IMR-90 (cell line): Measurements from ENCODE around the gene LIG1. TPM values are rescaled to one million over a fixed set of nuclear protein-coding genes. Genes with fewer than 3 reads are reported as not detected.

ENCODE experiments used
- ATAC-seq: fragments of 200-7000 bp; cut with Tn5 transposase; 2 replicates; pipeline ENCODE4 v1.9.1; 2020; ENCODE audit warnings: low read depth, mild to moderate bottlenecking, moderate library complexity
- BruUV-seq: library from RNA; stranded (reverse); fragments of 400-500 nt; replicated peaks from 2 replicates; lab custom pipeline; 2021; lab: Mats Ljungman, UMichigan
- CTCF ChIA-PET: fragments of 300-600 bp; formaldehyde crosslinking; extraction: SDS; loops from one replicate; lab custom pipeline; 2021; ENCODE audit warnings: antibody characterized with exemption; lab: Yijun Ruan, JAX
- POLR2A ChIA-PET: fragments of 300-600 bp; sonication (Branson Sonifier 250); formaldehyde crosslinking; loops from one replicate; lab custom pipeline; 2022; ENCODE audit warnings: antibody characterized with exemption; ENCODE audit not compliant: unreplicated experiment; lab: Charles Lee
- DNase-seq: peaks from one replicate; pipeline ENCODE4 v3.0.0; 2013
- H2AFZ ChIP-seq: replicated peaks from 2 replicates; pipeline ENCODE3; 2013; ENCODE audit warnings: low read length, mild to moderate bottlenecking; ENCODE audit not compliant: poor library complexity
- H2AK5ac ChIP-seq: 2 replicates; pipeline ENCODE4 v1.6.1; 2013; ENCODE audit warnings: low read depth, low read length, inconsistent platforms
- H2AK9ac ChIP-seq: replicated peaks from 2 replicates; pipeline ENCODE3; 2013; ENCODE audit warnings: mild to moderate bottlenecking, low read depth, low read length, moderate library complexity; ENCODE audit not compliant: poor library complexity
- H2BK120ac ChIP-seq: 2 replicates; pipeline ENCODE4 v1.6.1; 2013; ENCODE audit warnings: low read depth, low read length, inconsistent platforms
- H2BK15ac ChIP-seq: 3 replicates; pipeline ENCODE4 v1.6.1; 2013; ENCODE audit warnings: low read depth, low read length, inconsistent platforms
- H2BK20ac ChIP-seq: 2 replicates; pipeline ENCODE4 v1.6.1; 2013; ENCODE audit warnings: low read depth, mild to moderate bottlenecking, inconsistent platforms, low read length, moderate library complexity
- H2BK5ac ChIP-seq: 2 replicates; pipeline ENCODE4 v1.6.1; 2013; ENCODE audit warnings: mild to moderate bottlenecking, low read depth, low read length, inconsistent platforms; ENCODE audit not compliant: poor library complexity, severe bottlenecking
- H3K14ac ChIP-seq: replicated peaks from 2 replicates; pipeline ENCODE4 v1.6.1; 2013; ENCODE audit warnings: low read depth, low read length, inconsistent platforms
- H3K18ac ChIP-seq: 2 replicates; pipeline ENCODE4 v1.6.1; 2013; ENCODE audit warnings: low read depth, low read length, control low read depth
- H3K23ac ChIP-seq: 2 replicates; pipeline ENCODE4 v1.6.1; 2013; ENCODE audit warnings: low read depth, low read length, inconsistent platforms
- H3K27ac ChIP-seq: 2 replicates; pipeline ENCODE4 v1.5.1; 2013; ENCODE audit warnings: mild to moderate bottlenecking, control low read depth, low read length; ENCODE audit not compliant: insufficient read depth
- H3K27me3 ChIP-seq: 2 replicates; pipeline ENCODE4 v1.6.1; 2013; ENCODE audit warnings: low read length; ENCODE audit not compliant: control insufficient read depth, insufficient read depth
- H3K36me3 ChIP-seq: 2 replicates; pipeline ENCODE4 v1.6.1; 2013; ENCODE audit warnings: low read length, mixed read lengths; ENCODE audit not compliant: control insufficient read depth, insufficient read depth
- H3K4ac ChIP-seq: 2 replicates; pipeline ENCODE4 v1.6.1; 2013; ENCODE audit warnings: low read depth, low read length, inconsistent platforms
- H3K4me1 ChIP-seq: 2 replicates; pipeline ENCODE4 v1.6.1; 2013; ENCODE audit warnings: low read length, mixed read lengths; ENCODE audit not compliant: control insufficient read depth, insufficient read depth
- H3K4me2 ChIP-seq: 2 replicates; pipeline ENCODE4 v1.6.1; 2013; ENCODE audit warnings: low read depth, mild to moderate bottlenecking, control low read depth, low read length, moderate library complexity
- H3K4me3 ChIP-seq: 2 replicates; pipeline ENCODE4 v1.5.1; 2013; ENCODE audit warnings: low read depth, mild to moderate bottlenecking, control low read depth, low read length, moderate library complexity; ENCODE audit not compliant: insufficient read depth
- H3K56ac ChIP-seq: 2 replicates; pipeline ENCODE4 v1.6.1; 2013; ENCODE audit warnings: low read length, inconsistent platforms; ENCODE audit not compliant: insufficient read depth; ENCODE audit errors: extremely low read depth
- H3K79me1 ChIP-seq, 2 experiments: 2 replicates each; pipeline ENCODE4 v1.6.1; 2013; ENCODE audit warnings: low read length in 2 of 2, inconsistent platforms in 1 of 2, low read depth in 1 of 2
- H3K9ac ChIP-seq: 2 replicates; pipeline ENCODE4 v1.6.1; 2013; ENCODE audit warnings: low read depth, low read length, control low read depth
- H3K9me1 ChIP-seq: 2 replicates; pipeline ENCODE4 v1.6.1; 2013; ENCODE audit warnings: low read length, inconsistent platforms; ENCODE audit not compliant: insufficient read depth
- H3K9me3 ChIP-seq: 2 replicates; pipeline ENCODE4 v1.6.1; 2013; ENCODE audit warnings: low read length; ENCODE audit not compliant: control insufficient read depth, insufficient read depth
- H4K20me1 ChIP-seq: 2 replicates; pipeline ENCODE4 v1.6.1; 2013; ENCODE audit warnings: low read length, inconsistent platforms; ENCODE audit not compliant: insufficient read depth
- H4K5ac ChIP-seq: 2 replicates; pipeline ENCODE4 v1.6.1; 2013; ENCODE audit warnings: mild to moderate bottlenecking, low read depth, low read length, control low read depth
- H4K8ac ChIP-seq, 2 experiments: 2 replicates each; pipeline ENCODE4 v1.6.1; 2013; ENCODE audit warnings: low read depth in 2 of 2, low read length in 2 of 2, control low read depth in 1 of 2, inconsistent platforms in 1 of 2
- H4K91ac ChIP-seq: 2 replicates; pipeline ENCODE4 v1.6.1; 2013; ENCODE audit warnings: low read depth, low read length, inconsistent platforms; ENCODE audit not compliant: insufficient read depth
- BHLHE40 ChIP-seq: fragments of 150-350 bp; IDR thresholded peaks from 2 replicates; pipeline ENCODE4 v1.6.1; 2016; ENCODE audit warnings: mild to moderate bottlenecking, low read depth, low read length
- CEBPB ChIP-seq: IDR thresholded peaks from 2 replicates; pipeline ENCODE4 v1.6.1; 2012; ENCODE audit warnings: low read depth, low read length, improper control_type of control experiment
- CHD1 ChIP-seq: IDR thresholded peaks from 2 replicates; pipeline ENCODE4 v1.6.1; 2012; ENCODE audit warnings: low read depth, low read length, improper control_type of control experiment
- MAFK ChIP-seq: IDR thresholded peaks from 2 replicates; pipeline ENCODE4 v1.6.1; 2012; ENCODE audit warnings: low read depth, low read length, improper control_type of control experiment
- MXI1 ChIP-seq: IDR thresholded peaks from 2 replicates; pipeline ENCODE4 v1.6.1; 2012; ENCODE audit warnings: low read depth, mild to moderate bottlenecking, low read length, moderate library complexity, borderline replicate concordance
- NFE2L2 ChIP-seq: fragments of 150-350 bp; IDR thresholded peaks from 2 replicates; pipeline ENCODE4 v1.6.1; 2016; ENCODE audit warnings: low read depth, mild to moderate bottlenecking, low read length
- POLR2A ChIP-seq: IDR thresholded peaks from 2 replicates; pipeline ENCODE4 v1.6.1; 2012; ENCODE audit warnings: mild to moderate bottlenecking, low read depth, low read length
- RAD21 ChIP-seq: IDR thresholded peaks from 2 replicates; pipeline ENCODE4 v1.6.1; 2012; ENCODE audit warnings: low read length, improper control_type of control experiment
- RCOR1 ChIP-seq: IDR thresholded peaks from 2 replicates; pipeline ENCODE4 v1.6.1; 2012; ENCODE audit warnings: mild to moderate bottlenecking, low read length, improper control_type of control experiment; ENCODE audit not compliant: insufficient replicate concordance
- SMC3 ChIP-seq: fragments of 150-350 bp; IDR thresholded peaks from 2 replicates; pipeline ENCODE4 v1.6.1; 2016; ENCODE audit warnings: low read depth, mild to moderate bottlenecking, antibody characterized with exemption, low read length, moderate library complexity
- USF2 ChIP-seq: fragments of 150-350 bp; IDR thresholded peaks from 2 replicates; pipeline ENCODE4 v1.6.1; 2017; ENCODE audit warnings: mild to moderate bottlenecking, antibody characterized with exemption, low read length, low read depth
- WGBS, 2 experiments: methylation state at CpG; one replicate each; pipeline versions ENCODE4 v1.1.5 to v1.1.7; 2013; ENCODE audit warnings: missing lambda C conversion rate in 2 of 2; ENCODE audit not compliant: insufficient read length in 1 of 2; ENCODE audit errors: extremely low coverage in 2 of 2; 5-methylcytosine and 5-hydroxymethylcytosine counted together
- dilution Hi-C: fragments of 300-500 bp; cut with HindIII; formaldehyde crosslinking; loops from one replicate; pipeline ENCODE4 v1.14.3; 2018; ENCODE audit warnings: low sequenced_read_pairs; ENCODE audit not compliant: unreplicated experiment
- in situ Hi-C: fragments of 300-500 bp; cut with MboI; formaldehyde crosslinking; loops from 3 replicates; pipeline ENCODE4 v1.14.3; 2019; ENCODE audit warnings: low sequenced_read_pairs, inconsistent platforms, mixed read lengths
- intact Hi-C: fragments of 100-400 bp; cut with micrococcal nuclease; formaldehyde crosslinking; loops from 2 replicates; pipeline ENCODE4 v1.10.0; 2022
- polyA plus RNA-seq, 3 experiments: library from polyadenylated mRNA; depleted of rRNA; stranded (reverse); fragments of >200 nt; gene quantifications; 2 replicates each; pipeline ENCODE4 v1.2.3, GENCODE V29; 2012; ENCODE audit warnings: low replicate concordance in 1 of 3
- total RNA-seq: library from RNA; depleted of rRNA; stranded (reverse); fragments of >200 nt; gene quantifications from 2 replicates; pipeline ENCODE4 v1.2.3, GENCODE V29; 2012

The LIG1 gene
- total and polyA plus RNA-seq, 2 of the 4 experiments (the other 2 are of a cell fraction): 24.9 to 34.0 TPM

GRCh38 chr19:48120505-48120904 lies 49.6 kb downstream of the LIG1 start:
- no peak overlapping the region for H3K27ac ChIP-seq
- ATAC-seq (no peak), DNase-seq (no peak)
- ChIA-PET POLR2A (no interaction called here), CTCF (no interaction called here)
- H2BK20ac ChIP-seq: no peak overlapping the region
- no peak overlapping the region for H3K9ac ChIP-seq
- H3K56ac ChIP-seq: no peak overlapping the region
- in situ Hi-C loops: no loop called here
- no peaks in the 10 kb centered on the region; the same call in 1 of the 2 replicates for H4K20me1 ChIP-seq
- BruUV-seq: no TSS peak
- no peaks in the 10 kb centered on the region for H3K27me3 ChIP-seq
- no peak overlapping the region for H3K14ac ChIP-seq
- H4K8ac ChIP-seq: no peak overlapping the region
- H4K91ac ChIP-seq: no peak overlapping the region
- H2BK15ac ChIP-seq: no peak overlapping the region
- no peak overlapping the region for H2BK120ac ChIP-seq
- no peak overlapping the region for H3K4me2 ChIP-seq
- H3K4me1 ChIP-seq: no peaks in the 10 kb centered on the region
- H3K36me3 ChIP-seq: peaks cover 11% of the 10 kb centered on the region
- no peak overlapping the region for H2BK5ac ChIP-seq
- H3K9me1 ChIP-seq: peaks cover 2% of the 10 kb centered on the region; the same call in 1 of the 2 replicates
- no peaks in the 10 kb centered on the region for H3K79me1 ChIP-seq
- H3K4me3 ChIP-seq: no peak overlapping the region
- dilution Hi-C loops: no loop called here
- no peak overlapping the region for H3K18ac ChIP-seq
- TF ChIP-seq MAFK: no peak
- TF ChIP-seq RAD21: no peak
- TF ChIP-seq SMC3: no peak
- TF ChIP-seq BHLHE40: no peak
- no peak for TF ChIP-seq CEBPB
- no peak for TF ChIP-seq NFE2L2
- no peak for TF ChIP-seq CHD1
- no peak for TF ChIP-seq MXI1
- no peak for TF ChIP-seq USF2
- TF ChIP-seq RCOR1: no peak
- no peak for TF ChIP-seq POLR2A
- no CpG with 5 or more reads among the region's 2 CpGs for WGBS, 2 experiments
- no peak overlapping the region for H2AK9ac ChIP-seq
- H2AK5ac ChIP-seq: no peak overlapping the region
- no peak overlapping the region for H4K5ac ChIP-seq
- H3K4ac ChIP-seq: no peak overlapping the region
- intact Hi-C loops: no loop called here
- H3K23ac ChIP-seq: no peak overlapping the region
- H2AFZ ChIP-seq: no peak overlapping the region
- H3K9me3 ChIP-seq: no peaks in the 10 kb centered on the region
